CD4-positive, alpha-beta T cell treated with Interleukin-15 for 4 hours (primary cell): ENCODE measurements around the gene CCDC91.
A peak's percentile ranks its signal among the peaks of the same experiment; 100 is the strongest.

Experiments
- DNase-seq: peaks from one replicate; pipeline ENCODE4 v3.0.0-alpha.2; 2020; ENCODE audit warnings: low spot score

The CCDC91 gene, protein sequence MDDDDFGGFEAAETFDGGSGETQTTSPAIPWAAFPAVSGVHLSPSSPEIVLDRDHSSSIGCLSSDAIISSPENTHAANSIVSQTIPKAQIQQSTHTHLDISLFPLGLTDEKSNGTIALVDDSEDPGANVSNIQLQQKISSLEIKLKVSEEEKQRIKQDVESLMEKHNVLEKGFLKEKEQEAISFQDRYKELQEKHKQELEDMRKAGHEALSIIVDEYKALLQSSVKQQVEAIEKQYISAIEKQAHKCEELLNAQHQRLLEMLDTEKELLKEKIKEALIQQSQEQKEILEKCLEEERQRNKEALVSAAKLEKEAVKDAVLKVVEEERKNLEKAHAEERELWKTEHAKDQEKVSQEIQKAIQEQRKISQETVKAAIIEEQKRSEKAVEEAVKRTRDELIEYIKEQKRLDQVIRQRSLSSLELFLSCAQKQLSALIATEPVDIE

DNA sequence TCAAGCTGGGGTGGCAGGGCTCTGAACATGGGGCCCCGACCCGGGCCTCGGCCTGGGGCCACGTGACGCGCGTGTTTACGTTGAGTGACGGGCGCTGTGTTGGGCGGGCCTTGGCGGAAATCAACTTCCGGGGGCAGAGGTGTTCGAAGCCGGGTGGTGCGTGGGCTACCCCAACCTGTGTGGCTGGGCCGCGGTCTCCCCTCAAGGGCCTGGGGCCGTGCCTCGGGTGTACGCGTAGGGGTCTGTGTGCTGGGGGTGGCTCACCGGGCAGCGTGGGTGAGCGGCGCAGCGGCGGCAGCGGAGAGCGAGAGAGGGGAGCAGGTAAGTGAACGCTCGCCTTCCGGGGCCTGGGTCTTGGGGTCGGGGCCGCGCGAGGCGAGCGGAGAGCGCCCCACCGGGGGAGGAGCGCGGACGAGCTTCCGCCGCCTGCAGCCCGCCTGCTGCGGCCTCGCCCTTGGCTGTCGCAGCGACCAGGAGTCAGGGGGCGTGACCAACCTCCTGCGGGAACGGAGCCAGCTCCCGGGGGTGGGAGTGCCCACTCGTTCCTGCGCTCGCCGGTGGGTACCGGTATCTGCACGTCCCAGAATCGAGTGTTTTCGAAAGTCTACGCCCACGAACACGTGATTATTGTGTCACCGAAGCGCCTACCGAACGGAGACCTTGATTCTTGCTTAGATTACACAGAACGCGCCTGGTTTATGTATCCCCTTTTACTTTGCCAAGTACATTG lies at the start of gene CCDC91:
Gene CCDC91 (plus strand): TSS at position 136 of the 730 bp plus-strand sequence. CDS start 66,760 bp downstream, outside the sequence.
- peak; percentile 88 for DNase-seq

DNA sequence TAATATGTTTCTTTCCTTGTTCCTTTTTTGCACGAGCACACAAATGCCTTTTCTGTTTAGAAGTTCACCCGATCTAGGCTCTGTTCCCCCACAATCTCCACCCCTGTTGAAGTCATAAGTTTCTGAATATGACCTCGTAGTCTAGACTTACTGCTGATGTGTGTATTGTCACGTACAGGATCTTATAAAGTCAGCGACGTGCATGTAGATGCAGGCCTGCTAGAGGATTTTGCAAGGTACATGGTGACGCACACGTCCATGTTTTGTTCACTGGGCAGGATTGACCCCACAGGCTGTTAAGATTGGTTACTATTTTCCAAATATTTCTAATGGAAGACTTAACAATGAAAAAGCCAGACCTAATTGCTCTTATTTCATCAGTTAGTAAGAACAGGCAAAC lies 46.2 kb upstream of the CCDC91 start:
- DNase-seq: no peak

DNA sequence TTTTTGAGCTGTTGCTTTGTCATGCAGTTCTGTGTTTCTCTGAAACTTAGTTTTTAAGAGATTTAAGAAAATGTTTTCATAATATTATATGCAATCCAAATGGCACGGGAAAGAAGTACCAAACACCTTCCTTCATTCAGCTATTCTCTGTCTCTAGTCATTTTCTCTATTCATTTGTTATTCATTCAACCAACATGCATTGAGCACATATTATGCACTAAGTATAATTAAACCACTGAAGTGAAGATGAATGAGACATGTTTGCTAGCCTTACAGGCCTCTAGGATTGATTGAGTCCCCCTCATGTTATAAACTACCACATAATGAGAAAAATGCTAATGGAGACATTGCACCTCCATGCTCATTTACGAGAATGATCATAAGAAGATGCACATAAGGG lies 45.7 kb upstream of the CCDC91 start:
- no peak for DNase-seq

DNA sequence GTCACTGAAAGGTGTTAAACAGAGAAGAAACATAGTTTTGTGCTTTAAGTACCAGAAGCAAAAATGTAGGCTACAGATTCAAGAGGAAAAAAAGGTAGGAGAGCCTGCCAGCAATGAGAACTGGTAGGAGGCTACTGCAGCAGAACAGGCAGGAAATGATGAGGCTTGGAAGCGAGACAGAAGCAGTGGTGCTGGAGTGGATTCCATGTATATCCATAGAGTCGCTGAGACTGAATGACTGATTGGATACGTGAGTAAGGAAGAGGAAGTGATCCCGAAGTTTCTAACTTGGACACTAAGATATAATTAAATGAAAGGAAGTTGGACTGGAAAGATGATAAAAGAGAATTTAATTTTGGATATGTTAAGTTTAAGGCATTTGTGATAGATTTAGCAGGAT lies 45.0 kb upstream of the CCDC91 start:
- DNase-seq: no peak

DNA sequence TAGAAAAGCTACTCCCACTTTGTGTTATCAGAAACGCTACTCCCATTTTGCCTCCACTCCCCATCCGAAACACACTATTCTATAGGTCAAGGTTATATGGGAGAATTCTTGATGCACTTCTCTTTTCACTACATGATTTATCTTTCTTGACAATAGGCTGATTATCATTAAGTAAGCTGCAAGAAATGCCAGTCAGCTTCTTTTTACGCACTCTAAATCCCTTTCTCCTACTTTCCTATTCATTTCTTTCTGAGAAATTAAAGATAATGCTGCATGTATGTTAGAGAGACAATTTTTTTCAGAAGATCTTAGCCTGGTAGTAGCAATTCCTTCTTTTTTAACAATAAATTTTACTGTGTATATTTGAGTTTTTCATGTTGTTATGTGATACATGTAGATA lies 41.0 kb upstream of the CCDC91 start:
- no peak for DNase-seq

DNA sequence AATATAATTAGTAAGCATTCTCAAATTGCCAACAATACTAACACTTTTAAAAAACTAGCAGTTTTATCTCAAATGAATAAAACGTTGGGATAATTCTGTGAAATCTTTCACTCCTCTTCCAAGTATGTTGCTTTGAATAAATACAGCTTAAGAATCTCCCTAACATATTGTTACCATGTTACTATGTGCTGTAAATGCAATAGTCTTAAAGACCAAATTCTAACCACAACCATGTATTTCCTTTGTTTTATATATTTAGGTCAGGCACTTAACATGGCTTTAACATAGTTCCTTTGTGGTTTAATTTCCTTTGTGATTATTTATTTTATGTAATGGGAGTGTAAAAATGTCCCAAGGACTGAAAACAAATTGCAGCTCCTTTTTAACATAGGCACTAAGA lies 33.9 kb upstream of the CCDC91 start:
- no peak for DNase-seq

DNA sequence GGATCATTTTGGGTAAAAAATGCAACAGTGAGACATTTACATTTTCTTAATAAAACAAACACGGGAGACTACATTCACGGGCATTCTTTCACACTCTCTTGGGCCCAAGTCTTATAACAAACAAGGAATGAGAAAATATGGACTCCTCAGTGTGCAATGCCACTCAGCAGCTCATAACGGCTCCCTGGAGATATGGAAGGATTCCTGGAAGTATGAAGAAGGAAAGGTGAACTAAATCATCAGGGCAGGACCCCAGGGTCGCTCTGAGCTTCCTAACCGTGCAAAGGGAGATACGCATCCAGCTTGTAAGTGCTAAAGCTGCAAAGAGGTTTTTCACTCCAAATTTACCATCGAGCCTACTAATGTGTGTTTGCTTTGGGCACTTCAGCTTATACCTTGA lies 33.5 kb upstream of the CCDC91 start:
- DNase-seq: no peak

DNA sequence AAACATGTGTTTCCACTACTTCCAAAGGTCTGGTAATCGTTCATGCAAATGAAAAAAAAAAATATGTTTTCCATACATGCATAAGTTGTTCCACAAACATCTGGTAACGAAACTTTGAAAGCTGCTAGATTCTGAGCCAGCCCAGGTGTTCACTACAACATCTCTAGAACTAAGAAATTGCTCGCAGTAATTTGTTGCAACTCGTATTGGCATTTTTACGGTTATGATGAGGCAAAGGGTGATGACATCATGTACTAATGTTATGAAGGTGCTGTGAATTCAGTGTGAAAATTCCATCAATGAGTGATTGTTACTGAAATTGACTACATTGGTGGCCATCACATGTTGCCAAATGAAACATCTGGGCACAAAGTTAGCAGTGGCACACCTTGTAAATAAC lies 31.9 kb upstream of the CCDC91 start:
- DNase-seq: no peak

DNA sequence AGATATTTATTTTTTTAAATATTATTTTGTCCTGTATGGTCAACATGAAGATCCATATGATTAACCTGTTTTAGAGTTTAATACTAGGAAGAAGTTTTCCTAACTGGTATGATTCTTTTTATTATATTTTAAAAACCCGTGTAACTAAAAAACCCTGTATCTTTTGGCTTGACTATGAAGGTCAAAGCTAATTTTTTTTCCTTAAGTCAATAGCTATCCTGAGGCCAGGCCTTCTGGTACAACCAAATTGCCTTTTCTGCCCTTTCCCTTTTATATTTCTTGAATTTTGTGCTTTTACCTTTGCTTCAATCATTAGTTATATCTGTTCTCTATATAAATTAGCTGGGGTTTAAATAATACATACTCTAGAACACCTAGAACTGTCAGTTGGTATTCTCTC lies 30.6 kb upstream of the CCDC91 start:
- no peak for DNase-seq

DNA sequence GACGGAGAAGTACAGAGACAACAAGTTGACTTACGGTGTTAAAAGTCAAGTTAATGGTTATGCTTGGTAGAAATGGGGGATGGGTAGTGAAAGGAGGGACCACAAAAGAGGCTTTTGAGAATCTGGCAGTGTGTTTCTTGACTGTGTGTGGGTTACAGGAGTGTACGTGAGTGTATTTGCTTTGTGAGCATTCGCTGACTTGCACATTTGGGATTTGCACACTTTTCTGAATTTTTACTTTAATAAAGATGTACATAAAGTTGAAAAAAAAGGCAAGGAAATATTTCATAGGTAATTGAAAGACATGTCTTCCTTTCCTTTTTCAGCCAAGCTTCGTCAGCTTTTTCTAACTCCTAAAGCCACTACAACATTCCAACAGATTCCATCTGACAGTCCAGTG lies 28.6 kb upstream of the CCDC91 start:
- no peak for DNase-seq

DNA sequence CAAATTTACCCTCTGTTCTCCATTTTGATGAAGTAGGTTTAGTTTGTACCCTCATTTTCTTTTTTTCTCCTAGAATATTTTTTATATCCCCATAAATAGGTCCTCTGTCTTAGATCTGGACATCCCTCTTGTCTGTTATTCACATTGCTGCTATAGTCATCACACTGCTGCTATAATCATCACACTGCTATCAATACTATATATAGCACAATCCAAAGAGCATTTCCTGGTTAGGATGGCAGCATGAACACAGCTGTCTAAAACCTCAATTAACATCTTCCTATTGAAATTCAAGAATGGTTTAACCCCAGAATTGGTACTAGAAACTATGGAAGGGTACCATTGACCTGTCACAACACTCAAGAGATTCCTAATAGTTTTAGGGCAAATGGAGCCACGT lies 27.6 kb upstream of the CCDC91 start:
- no peak for DNase-seq

DNA sequence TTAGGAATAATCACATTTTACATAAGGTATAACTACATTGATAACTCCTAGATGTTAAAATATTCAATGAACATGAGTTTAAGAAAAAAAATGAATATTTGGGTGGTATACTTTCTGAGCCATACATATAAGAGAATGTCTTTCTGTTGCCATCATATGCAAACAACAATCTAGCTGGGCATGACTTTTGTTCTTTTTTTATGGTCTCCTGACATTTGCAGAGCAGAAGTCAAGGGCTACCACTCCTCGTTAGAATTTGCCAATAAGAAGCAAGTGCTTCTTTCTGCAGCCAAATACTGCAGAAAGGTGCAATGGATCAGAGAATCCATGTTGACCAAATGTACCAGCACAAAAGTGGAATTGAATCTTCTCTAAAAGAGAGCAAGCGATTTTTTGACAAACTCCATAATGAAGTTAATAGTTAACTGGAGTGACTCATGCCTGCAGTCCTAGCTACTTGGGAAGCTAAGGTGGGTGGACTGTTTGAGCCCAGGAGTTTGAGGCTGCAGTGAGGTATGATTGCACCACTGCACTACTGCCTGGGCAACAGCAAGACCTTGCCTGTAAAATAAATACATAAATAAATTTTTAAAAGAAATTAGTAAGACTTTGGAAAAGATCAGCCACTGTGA lies 25.5 kb upstream of the CCDC91 start:
- DNase-seq: no peak

DNA sequence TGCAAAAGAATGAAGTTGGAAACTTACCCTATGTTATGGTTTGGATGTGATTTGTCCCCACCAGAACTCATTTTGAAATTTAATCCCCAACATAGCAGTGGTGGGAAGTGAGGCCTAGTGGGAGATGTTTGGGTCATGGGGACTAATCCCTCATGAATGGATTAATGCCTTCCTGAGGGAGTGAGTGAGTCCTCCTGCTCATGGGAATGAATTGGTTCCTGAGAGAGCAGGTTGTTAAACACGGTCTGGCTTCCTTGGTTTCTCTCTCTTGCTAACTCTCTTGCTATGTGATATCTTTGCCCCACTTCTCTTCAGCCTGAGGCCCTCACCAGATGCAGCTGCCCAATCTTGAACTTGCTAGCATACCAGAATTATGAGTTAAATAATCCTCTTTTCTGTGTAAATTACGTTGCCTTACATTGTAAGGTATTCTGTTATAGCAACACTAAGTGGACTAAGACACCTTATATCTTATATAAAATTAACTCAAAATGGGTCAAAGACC lies 22.2 kb upstream of the CCDC91 start:
- DNase-seq: no peak

DNA sequence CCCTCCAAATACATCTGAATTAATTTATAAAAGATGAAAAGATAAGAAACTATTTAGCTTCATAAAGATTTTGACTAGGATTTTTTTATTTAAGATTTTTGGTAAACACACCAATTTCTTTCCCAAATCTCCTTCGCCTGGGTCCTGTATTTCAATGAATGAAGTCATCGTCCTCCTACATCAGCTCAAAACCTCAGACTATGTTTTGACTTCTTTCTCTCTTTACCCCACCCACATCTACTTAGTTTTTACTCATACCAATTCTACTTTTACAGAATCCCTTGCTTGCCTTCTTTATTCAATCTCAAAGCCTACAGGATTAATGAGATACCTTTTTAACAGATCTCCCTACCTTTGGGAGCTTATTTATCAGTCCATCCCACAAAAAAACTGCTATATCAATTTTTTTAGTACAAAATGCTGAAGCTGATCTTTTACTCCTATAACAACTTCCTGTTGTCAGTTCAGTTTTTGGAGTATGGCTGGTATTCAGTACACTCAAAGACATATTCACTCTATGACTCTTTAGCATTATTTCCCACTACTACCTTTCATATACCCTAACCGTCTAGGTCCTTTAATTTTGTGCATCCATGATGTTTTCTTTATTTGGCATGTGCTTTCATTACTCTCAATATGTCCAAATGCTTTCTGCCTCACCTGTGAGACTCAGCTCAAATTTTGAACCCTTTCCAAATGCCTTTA lies 18.7 kb upstream of the CCDC91 start:
- no peak for DNase-seq

DNA sequence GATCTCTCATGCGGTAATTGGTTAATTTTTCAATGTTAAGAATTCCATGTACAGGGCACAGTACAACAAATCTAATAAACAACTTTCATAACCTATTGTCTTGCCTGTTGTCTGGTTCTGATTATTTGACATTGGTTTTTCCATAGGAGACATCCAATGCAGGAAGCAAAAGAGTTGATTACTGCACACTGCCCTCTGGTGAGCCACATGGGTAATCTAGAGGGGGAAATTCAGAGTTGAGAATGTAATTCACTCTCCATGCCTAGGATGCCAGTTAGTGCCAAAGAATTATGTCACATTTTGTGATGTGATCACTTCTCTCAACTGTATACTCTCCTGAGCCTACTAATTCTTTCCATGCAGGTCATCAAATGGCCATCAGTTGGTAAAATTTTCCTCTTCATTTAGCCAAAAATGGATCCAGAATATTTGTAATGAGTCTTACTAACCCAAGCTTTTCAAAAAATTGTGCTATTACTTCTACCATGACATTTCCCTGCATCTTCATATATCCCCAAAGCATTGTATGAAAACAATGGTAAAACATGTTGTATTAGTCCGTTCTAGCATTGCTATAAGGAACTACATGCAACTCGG lies 17.7 kb upstream of the CCDC91 start:
- no peak for DNase-seq

DNA sequence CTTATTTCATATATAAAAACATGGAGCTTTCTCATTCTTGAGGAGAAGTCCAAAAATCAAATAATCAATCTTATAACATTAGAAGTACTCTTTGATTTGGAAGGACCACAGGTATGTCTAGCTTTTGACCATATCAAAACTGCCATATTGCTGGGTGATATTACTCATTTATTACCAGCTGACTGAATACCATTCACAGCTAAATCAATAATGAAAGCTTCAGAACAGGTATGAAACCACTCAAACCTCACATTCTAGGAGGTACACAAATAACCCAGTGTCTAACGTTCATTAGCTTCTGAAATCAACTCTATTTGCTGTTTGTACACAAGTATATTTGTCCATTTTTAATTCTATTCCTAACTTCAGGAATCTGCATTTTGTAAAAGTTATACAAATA lies 16.8 kb upstream of the CCDC91 start:
- no peak for DNase-seq

DNA sequence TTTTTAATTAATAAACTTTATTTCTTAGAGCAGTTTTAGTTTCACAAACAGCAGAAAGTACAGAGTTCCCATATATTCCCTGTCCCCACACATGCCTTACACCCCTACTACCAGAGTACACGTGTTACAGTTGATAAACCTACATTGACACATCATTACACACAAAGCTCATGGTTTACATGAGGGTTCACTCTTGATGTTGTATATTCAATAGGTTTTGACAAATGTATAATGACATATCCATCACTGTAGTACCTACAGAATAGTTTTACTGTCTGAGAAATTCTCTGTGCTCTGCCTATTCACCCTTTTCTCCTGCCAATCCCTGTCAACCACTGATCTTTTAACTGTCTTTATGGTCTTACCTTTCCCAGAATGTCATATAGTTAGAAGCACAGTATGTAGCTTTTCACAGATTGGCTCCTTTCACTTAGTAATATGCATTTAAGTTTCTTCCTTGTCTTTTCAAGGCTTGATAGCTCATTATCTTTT lies 15.1 kb upstream of the CCDC91 start:
- no peak for DNase-seq

DNA sequence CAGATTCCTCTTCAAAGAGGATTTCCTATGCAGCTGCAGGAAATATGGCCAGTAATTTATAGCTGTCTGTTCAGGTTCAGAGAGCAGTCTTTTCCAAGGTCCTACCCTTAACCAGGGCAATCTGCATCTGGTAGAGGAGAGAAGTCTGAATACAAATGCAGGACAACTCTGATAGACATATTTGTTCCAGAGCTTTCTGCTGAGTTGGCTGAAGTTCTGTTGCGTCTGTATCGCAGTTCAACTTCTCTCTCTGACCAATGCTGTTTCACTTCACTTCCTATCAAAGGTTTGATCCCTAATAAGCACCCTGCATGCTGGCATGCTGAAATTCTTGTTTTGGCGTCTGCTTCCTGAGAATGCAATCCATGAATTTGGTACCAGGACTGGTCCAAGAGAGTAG lies 14.0 kb upstream of the CCDC91 start:
- no peak for DNase-seq

DNA sequence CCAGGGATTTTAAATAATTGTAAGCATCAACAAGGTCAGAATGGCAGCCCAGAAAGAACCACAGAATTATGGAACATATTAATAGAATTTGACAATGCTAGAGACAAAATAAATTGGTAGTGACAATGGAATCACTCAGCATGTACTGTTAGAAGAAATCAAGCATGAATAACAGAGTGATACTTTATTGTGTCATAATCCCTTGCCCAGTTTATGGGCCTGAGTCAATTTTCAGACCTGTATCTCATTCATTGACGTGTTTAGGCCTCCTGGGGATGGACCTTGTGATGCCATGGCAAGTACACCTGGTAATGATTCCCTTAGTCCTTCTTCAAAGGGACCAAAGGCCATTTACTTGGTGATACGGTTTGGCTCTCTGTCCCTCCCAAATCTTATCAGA lies 12.8 kb upstream of the CCDC91 start:
- no peak for DNase-seq

DNA sequence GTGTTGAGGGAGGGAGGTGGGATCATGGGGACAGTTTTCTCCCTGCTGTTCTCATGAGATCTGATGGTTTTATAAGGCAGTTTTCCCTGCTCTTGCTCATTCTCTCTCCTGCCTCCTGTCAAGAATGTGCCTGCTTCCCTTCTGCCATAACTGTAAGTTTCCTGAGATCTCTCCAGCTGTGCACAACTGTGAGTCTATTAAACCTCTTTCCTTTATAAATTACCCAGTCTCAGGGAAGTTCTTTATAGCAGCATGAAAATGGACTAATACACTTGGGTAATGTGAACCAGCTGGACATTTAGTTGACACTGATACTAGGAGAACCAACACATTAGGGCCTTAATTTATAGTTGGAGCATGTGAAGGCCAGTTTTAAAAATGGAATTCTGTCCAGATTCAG lies 12.4 kb upstream of the CCDC91 start:
- no peak for DNase-seq

DNA sequence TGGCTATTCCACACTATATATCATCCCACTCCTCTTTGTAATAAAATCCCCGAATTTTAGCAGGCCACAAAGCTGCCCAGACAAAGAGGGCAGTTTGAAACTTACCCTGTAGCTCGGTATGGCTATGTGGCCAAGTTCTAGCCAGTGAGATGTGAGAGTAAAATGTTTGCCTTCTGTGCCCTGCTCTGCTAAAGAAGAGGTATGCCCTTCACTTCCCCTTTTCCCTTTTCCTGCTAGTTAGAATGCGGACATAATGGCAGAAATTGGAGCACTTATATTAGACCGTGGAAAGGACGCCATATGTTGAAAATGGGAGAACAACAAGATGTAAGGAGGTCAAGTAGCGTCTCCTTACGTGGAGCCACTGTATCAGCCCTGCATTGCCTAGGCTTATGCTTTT lies 11.5 kb upstream of the CCDC91 start:
- no peak for DNase-seq

DNA sequence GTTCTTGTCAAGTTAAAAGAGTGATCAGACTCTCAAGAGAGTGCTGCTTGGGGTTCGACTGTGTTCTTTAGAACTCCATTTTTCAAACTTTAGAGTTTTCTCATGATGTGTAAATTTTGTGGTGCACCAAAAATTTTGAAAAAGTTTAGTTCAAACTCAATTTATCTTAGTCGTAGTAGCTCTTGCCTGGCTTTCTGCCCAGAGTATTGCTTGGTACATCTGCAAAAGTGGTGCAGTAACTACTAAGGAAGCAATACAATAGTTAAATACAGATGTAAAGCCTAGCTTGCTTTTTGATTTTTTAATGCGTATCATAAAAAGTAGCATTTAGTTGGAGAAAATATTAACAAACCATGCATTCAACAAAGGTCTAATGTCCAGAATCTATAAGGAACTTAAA lies 9.5 kb upstream of the CCDC91 start:
- no peak for DNase-seq
